Hippocampal formation (tissue), 2 donors: ENCODE results near the gene ARPC1A.

ENCODE experiments used
- DNase-seq, 2 donors: peaks; one replicate each; lab custom pipeline; 2025; lab: John Stamatoyannopoulos, UW

ARPC1A gene

DNA sequence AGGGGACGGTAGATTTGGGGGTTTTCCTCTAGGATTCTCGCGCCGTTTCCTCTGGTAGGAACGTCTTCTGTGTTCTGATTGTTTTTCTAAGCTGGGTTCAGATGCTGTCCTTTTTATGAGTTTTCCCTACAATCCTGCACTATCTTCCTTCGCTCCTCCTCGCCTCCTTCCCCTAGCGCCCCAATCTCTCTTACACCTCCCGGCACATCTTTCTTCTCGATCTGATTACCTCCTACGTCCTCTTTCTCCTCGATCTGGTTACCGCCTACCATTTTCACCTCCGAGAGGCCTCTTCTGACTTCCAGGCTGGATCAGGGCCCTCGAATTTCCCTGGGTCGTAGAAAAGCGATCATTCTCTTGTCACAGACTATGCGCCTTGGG lies 83.5 kb downstream of the ARPC1A start:
- no peak for DNase-seq

DNA sequence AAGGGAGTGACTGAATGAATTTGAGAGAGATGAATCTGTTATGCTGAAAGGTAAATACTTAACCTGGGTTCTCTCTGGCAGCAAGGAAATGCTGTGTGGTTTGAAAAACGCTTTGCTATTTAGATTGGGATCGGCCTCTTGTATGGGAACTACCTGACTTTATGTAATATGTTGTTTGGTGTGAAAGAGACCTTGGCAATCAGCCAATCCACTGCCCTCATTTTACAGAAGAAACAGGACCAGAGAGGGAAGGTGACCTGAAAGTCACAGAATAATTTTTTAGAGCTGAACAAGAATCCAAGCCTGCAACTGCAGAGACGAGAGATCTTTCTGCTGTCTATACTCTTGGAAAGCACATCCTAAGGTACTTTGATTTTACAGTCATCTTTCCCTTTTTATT lies 84.1 kb downstream of the ARPC1A start:
- DNase-seq, result no peak

DNA sequence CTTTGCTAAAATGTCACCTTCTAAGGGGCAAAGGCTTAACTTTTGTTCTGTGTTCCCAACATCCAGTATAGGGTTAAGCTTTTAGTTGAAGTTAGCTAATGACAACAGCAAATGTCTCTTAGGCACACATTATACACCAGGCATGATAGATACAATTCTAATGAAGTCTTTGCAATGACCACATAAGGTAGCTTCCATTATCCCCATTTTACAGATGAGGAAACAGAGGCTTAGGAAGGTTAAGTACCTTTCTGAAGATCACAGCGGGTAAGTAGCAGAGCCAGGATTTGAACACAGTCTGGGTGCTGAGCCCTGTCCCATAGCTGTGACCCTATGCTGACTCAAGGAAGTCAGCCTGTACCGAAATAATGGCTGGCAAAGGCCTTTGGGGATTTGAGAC lies 84.9 kb downstream of the ARPC1A start:
- DNase-seq, result no peak

DNA sequence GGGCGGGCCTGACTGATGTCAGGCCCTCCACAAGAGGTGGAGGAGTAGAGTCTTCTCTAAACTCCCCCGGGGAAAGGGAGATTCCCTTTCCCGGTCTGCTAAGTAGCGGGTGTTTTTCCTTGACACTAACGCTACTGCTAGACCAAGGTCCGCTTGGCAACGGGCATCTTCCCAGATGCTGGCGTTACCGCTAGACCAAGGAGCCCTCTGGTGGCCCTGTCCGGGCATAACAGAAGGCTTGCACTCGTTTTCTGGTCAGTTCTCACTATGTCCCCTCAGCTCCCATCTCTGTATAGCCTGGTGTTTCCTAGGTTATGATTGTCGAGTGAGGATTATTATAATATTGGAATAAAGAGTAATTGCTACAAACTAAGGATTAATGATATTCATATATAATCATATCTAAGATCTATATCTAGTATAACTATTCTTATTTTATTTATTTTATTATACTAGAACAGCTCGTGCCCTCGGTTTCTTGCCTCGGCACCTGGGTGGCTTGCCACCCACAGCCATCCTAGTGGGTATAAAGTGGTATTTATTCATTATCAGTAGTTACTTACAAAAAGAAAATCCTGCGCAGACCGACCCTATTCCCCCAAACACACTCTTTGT lies 89.9 kb downstream of the ARPC1A start:
- peak in 1 of 2 donors; percentile 21 for DNase-seq
